GM18870 (cell line): ENCODE measurements around the gene GPAT3.
"Not testable (repeated sequence)": the region's sequence is repeated elsewhere in the genome, so short reads cannot be mapped to it uniquely, and the experiment has no call there.

ENCODE experiments used
- ATAC-seq: cut with Tn5 transposase; IDR thresholded peaks from one replicate; pipeline ENCODE4 v1.9.1; 2021; ENCODE audit warnings: moderate library complexity; ENCODE audit not compliant: unreplicated experiment

GPAT3 gene

DNA sequence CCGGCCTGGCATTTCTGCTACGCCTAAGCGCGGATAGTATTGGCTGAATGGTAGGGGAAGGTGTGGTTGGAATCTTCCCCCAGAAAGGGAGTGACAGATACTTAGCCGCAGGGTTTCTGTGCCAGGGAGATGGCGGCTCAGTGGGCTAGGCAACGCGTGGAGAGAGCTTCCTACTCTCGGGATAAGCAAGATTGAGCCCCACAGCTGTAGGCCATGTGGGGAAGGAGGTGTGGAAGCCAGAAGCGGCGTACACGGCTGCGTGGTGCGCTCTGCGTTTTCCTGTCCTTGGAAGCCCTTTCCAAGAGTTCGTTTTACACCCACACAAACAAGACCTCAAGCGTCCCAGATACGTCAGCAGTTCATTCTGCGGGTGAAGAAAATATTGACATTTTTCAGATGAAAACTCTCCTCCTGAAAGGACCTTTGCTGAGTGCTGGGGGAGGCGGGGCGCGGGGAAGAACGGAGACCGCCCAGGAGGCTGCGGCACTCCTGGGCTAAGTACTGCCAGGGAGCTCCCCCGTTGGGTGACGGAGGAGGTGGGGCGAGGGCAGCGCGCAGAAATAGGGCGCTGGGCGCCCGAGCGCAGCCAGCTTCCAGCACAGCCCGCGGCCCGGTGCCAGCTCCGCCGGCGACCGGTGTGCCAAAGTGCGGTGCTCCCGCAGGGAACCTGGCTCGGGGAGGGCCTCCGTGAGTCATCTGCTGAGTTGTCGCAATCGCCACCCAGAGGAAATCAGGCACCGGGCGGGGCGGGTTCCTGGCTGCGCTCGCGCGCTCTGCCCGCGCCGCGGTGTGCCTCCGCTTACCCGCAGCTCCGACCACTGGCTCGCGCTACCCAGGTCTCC lies at the start of gene GPAT3:
TSS of gene GPAT3 (plus strand) at position 589 of the 842 bp plus-strand sequence. CDS start 515 bp downstream, outside the sequence.
- ATAC-seq = peak; percentile 56

DNA sequence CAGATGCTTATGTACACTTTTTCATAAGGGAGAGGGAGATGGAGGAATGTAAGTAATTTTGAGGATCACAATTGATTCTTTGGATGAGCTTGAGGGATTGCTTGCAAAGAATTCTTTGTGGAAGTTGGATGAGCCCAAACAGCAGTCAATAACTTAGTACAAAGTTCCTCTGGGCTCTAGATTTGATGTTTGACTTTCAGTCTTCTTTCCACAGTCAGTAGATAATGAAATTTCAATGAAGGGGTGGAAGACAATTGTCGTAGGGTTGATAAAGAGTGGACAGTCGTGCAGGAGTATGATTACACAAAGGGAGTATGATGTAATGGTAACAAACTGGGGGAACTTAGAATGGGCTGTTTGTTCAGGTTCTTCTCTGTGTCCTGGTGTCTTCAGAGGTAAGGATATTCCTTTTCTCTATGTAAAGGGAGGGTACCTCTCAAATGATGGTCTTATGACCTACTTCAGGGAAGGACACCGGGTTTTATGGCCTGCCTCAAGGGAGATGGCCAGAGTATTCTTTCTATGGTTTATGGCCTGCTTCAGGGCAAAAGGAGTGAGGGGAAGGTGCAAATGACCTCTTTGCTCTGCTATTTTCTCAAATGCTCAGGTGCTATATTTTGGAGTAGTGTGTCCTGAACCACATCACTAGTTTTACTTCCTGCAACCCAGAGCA lies 49.3 kb upstream of the GPAT3 start:
- ATAC-seq = no peak

DNA sequence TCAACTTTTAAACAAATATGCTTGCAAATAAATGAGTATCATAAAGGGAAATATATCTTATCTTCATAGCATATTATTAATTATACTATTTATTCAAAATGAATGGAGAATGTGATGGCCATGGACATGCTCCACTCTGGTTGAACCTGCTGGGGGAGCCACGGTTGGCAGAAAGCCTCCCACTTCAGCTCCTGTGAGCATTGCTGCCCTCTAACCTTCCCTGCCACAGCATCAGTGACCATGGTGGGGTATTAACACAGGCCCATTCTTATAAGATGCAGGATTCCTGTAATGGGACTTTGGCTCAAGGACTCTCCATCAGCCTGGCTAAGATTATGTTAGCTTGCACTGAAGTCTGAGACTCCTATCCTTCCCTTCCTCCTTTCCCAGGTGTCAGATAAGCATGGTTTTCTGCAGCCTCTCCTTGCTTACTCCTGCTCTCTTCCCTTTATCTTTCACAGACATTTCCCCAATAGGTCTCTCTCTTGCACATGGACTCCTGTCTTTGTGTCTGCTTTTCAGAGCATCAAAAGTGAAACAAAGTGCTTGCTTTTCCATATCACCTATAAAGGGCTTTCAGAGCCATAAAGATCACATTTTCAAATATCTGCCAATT lies 46.1 kb upstream of the GPAT3 start:
- ATAC-seq = no peak

GRCh38 chr4:83490876-83491450 lies 44.9 kb upstream of the GPAT3 start:
- peak; percentile 63 for ATAC-seq

DNA sequence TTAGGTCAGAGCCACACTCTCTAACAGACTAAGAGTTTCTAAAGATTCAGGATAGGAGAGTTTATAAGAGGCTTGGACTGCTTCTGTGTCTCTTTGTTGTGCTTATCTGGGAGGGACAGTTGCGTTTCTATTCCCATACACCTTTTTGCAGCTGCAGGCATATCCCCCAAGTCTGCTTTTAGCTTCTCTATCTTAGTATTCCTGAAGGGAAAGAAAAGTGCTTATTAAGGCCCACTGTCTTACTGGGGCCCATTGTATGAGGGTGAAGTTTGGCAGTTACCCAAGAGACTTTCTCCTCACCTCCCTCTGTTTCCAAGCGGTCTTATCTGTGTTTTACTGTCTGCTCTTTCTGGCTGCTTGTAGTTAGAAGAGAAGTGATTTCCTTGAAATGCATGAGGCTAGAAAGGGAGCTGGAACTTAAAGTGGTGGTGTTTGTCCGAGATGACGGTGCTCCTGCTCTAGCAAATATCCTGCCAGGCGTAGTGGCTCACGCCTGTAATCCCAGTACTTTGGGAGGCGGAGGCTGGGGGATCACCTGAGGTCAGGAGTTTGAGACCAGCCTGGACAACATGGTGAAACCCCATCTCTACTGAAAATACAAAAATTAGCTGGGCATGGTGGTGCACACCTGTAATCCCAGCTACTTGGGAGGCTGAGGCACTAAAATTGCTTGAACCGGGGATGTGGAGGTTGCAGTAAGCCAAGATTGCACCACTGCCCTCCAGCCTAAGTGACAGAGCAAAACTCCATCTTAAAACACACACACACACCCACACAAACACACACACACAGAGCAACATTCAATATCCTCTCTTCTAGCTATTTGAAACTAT lies 39.6 kb upstream of the GPAT3 start:
- not testable (repeated sequence) for ATAC-seq

DNA sequence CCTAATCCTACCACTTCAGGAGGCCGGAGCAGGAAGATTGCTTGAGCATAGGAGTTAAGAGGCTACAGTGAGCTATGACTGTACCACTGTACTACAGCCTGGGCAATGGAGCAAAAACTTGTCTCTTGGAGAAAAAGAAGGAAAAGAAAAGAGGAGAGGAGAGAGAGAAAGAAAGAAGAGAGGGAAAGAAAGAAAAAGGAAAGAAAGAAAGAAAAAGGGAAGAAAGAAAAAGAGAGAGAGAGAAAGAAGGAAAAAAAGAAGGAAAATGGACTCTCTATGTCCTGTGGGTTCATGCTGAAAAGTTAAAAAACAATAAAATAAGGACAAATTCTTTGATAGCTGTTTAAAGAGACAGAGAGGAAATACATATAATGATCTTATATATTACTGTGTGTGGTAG lies 37.7 kb upstream of the GPAT3 start:
- ATAC-seq = no peak

DNA sequence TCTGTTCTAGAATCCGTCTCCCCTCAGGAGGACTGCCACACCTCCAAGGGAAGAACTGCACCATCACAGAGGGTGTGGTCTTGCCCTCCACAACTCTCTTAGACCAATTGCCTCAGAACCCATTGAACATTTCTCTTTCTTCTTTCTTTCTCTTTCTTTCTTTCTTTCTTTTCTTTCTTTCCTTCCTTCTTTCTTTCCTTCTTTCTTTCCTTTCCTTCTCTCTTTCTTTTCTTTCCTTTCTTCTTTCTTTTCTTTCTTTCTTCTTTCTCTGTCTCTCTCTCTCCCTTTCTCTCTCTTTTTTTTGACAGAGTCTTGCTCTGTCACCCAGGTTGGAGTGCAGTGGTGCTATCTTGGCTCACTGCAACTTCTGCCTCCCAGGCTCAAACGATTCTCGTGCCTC lies 34.2 kb upstream of the GPAT3 start:
- not testable (repeated sequence) for ATAC-seq

GRCh38 chr4:83503974-83504373 lies 31.9 kb upstream of the GPAT3 start:
- ATAC-seq = no peak

GRCh38 chr4:83504503-83504902 lies 31.4 kb upstream of the GPAT3 start:
- no peak for ATAC-seq

- no peak for ATAC-seq
These were observed 30.9 kb upstream of the GPAT3 start for GRCh38 chr4:83504996-83505395.

- ATAC-seq = not testable (repeated sequence)
These were observed 26.7 kb upstream of the GPAT3 start for GRCh38 chr4:83509156-83509585.

- ATAC-seq = no peak
These were observed 25.5 kb upstream of the GPAT3 start for GRCh38 chr4:83510442-83510841.

DNA sequence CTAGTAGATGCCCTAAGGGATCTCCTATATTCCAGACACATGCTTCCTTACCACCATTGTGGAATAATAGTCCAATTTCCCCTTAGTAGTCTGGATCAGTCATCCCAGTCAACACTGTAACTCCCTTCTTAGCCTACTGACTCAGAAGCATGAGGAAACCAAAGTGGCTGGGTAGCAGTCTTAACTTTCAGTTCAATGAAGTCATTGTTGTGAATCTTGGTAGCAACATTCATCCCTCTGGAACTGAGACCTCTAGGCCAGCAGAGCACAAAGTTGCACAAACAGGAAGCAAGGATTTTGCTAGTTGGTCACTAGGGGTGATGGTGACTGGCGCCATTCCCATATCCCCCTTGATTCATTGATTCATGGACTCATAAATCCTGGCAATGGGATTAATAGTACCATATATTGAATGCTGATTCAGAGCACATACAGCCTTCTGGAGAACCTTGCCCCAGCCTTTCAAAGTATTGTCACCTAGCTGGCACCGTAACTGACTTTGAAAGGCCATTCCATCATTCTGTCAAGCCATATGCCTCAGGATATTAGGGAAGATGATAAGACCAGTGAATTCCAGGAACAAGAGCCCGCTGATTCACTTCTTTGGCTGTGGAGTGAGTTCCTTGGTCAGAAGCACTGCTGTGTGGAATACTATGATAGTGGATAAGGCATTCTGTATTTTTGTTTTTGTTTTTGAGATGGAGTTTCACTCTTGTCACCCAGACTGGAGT lies 19.7 kb upstream of the GPAT3 start:
- no peak for ATAC-seq

DNA sequence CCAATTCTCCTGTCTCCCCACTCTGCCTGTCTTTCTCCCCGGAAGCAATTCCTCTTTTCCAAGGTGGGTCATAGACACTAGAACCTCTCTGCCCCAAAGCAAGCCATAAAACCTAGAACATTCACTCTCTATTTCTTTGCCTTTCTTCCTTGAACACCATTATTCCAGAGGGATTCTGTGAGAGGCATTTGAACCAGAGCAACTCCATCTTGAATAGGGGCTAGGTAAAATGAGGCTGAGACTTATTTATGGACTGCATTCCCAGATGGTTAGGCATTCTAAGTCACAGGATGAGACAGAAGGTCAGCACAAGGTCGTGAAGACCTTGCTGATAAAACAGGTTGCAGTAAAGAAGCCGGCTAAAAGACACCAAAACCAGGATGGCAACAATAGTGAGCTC lies 13.7 kb upstream of the GPAT3 start:
- no peak for ATAC-seq

- ATAC-seq = no peak
These were observed 8.2 kb upstream of the GPAT3 start for GRCh38 chr4:83527671-83528070.

DNA sequence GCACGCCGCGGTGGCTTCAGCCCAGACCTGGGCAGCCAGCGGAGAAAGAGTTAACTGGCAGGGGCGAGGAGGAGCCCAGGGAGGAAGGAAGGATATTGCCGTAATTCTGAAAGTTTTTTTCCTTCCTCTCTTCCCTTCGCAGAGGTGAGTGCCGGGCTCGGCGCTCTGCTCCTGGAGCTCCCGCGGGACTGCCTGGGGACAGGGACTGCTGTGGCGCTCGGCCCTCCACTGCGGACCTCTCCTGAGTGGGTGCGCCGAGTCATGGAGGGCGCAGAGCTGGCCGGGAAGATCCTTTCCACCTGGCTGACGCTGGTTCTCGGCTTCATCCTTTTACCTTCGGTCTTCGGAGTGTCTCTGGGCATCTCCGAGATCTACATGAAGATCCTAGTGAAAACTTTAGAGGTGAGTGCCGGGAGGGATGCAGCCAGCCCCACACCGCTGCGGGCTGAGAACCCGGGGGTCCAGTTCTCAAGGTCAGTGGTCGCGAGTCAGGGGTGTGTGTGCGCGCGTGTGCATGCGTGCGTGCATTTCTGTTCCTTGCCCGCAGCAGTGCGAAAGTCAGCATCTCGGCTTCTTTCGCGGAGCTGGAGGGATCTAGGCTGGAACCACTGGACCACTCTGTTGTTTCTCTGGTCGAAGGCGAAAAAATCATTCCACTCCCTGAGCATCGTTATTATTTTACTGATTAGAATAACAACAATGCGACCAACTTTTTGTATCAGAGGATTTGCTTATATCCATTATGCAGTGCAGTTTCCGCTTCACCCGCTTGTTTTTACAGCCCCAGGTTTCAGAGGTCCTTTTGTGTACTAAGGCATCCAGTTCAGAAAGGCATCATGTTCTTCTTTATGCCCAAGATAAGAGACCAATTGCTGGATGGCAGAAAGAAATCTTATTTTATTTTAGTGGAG lies 709 bp downstream of the GPAT3 start:
- peak; percentile 16 for ATAC-seq

DNA sequence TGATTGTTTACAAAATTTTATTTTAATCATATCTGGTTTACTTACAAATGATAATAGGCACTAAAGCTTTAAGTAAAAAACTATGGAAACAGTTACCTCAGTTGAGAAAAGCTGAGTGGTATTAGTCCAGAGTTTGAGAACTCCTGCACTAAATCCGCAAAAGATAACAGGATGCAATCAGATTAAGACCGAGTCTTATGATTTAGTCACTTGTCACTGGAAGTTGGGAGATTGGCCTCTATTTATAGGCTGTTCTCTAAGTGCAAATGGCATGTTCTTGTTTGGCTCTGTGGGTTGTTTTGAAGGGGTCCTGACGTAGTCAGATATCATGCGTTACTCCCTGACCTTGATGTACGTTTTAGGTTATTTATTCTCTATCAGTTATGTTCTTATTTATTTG lies 6.3 kb downstream of the GPAT3 start:
- no peak for ATAC-seq

GRCh38 chr4:83546786-83547185 lies 10.9 kb downstream of the GPAT3 start:
- no peak for ATAC-seq
